Endothelial cell of umbilical vein (primary cell): ENCODE results near the gene TUBD1.

Source experiments
- EZH2 ChIP-seq: IDR thresholded peaks from 2 replicates; pipeline ENCODE4 v1.6.1; 2012; ENCODE audit warnings: borderline replicate concordance, low read depth, mild to moderate bottlenecking, moderate library complexity, low read length, inconsistent platforms; ENCODE audit not compliant: severe bottlenecking
- GATA2 ChIP-seq: IDR thresholded peaks from 2 replicates; pipeline ENCODE4 v1.7.0; 2011; ENCODE audit warnings: low read depth, mild to moderate bottlenecking, moderate library complexity, mixed read lengths, low read length; ENCODE audit not compliant: insufficient read length, insufficient read depth
- JUN ChIP-seq: IDR thresholded peaks from 2 replicates; pipeline ENCODE4 v1.6.1; 2011; ENCODE audit warnings: borderline replicate concordance, low read depth; ENCODE audit not compliant: insufficient read length, insufficient read depth
- MAX ChIP-seq: IDR thresholded peaks from 2 replicates; pipeline ENCODE4 v1.6.1; 2011; ENCODE audit not compliant: insufficient read depth, insufficient read length
- MYC ChIP-seq: IDR thresholded peaks from one replicate; pipeline ENCODE4 v1.6.1; 2011; ENCODE audit warnings: mild to moderate bottlenecking, low read depth, low read length
- POLR2A ChIP-seq: IDR thresholded peaks from 2 replicates; pipeline ENCODE4 v1.6.1; 2012; ENCODE audit warnings: low read depth, mild to moderate bottlenecking, control low read depth, low read length
- POLR2AphosphoS5 ChIP-seq: IDR thresholded peaks from 2 replicates; pipeline ENCODE4 v1.6.1; 2012; ENCODE audit warnings: low read depth, mild to moderate bottlenecking, control low read depth, low read length, moderate library complexity; ENCODE audit not compliant: insufficient read depth
- TF ChIP-seq, protein P1 (sequence below), 2 donors: IDR thresholded peaks; 1 replicate in 1 of 2; 2 replicates in 1 of 2; pipeline ENCODE4 v1.5.1; 2011; ENCODE audit warnings: low read length in 2 of 2, mild to moderate bottlenecking in 2 of 2, moderate library complexity in 2 of 2, control low read depth in 1 of 2, inconsistent platforms in 1 of 2, low read depth in 1 of 2; ENCODE audit not compliant: insufficient read depth in 1 of 2; ENCODE audit errors: extremely low read depth in 1 of 2

- TF ChIP-seq, protein P1, sequence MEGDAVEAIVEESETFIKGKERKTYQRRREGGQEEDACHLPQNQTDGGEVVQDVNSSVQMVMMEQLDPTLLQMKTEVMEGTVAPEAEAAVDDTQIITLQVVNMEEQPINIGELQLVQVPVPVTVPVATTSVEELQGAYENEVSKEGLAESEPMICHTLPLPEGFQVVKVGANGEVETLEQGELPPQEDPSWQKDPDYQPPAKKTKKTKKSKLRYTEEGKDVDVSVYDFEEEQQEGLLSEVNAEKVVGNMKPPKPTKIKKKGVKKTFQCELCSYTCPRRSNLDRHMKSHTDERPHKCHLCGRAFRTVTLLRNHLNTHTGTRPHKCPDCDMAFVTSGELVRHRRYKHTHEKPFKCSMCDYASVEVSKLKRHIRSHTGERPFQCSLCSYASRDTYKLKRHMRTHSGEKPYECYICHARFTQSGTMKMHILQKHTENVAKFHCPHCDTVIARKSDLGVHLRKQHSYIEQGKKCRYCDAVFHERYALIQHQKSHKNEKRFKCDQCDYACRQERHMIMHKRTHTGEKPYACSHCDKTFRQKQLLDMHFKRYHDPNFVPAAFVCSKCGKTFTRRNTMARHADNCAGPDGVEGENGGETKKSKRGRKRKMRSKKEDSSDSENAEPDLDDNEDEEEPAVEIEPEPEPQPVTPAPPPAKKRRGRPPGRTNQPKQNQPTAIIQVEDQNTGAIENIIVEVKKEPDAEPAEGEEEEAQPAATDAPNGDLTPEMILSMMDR (IDR thresholded peaks at IDR 0.05; ENCODE audit: extremely low read depth in 1 of 2, insufficient read depth in 1 of 2, low read depth in 1 of 2, low read length in 2 of 2), result no peak
- no peak for TF ChIP-seq POLR2A
- TF ChIP-seq JUN, result no peak
- no peak for TF ChIP-seq MAX
- TF ChIP-seq EZH2, result no peak
- TF ChIP-seq MYC, result no peak
- no peak for TF ChIP-seq GATA2
- no peak for TF ChIP-seq POLR2AphosphoS5
These were observed 29.1 kb downstream of the TUBD1 start for GRCh38 chr17:59863616-59864015.
